ENCODE results near the gene RNF112. TPM values are rescaled to one million over a fixed set of nuclear protein-coding genes. Genes with fewer than 3 reads are reported as not detected.

Gene RNF112
- total RNA-seq, 1 experiment from 2014 or later: 0.09 TPM

GRCh38 chr17:19362277-19363113, 48.5 kb upstream of the RNF112 start, which contains the start of gene B9D1:
Gene B9D1, minus strand, starts transcription at chr17:19362723. Its CDS starts 154 bp downstream, at chr17:19362569.
- Histone ChIP-seq H3K4me1 (ENCODE audit: insufficient read depth, low read length, poor library complexity, severe bottlenecking) (peaks cover 22% of the 10 kb centered on the region), H3K9me3 (ENCODE audit: low read depth, low read length, poor library complexity, severe bottlenecking) (no peaks in the 10 kb centered on the region), H3K4me3 (ENCODE audit: low read depth, low read length, poor library complexity, severe bottlenecking) (peak within 1 kb of the TSS; percentile 85), H3K36me3 (ENCODE audit: insufficient read depth, low read length, poor library complexity, severe bottlenecking) (no peaks in the 10 kb centered on the region), H3K27me3 (replicated peaks; ENCODE audit: insufficient read depth, low read depth, low read length, poor library complexity) (no peaks in the 10 kb centered on the region), H3K27ac (ENCODE audit: low read depth, low read length, poor library complexity, severe bottlenecking) (peak within 1 kb of the TSS; percentile 88)
- TF ChIP-seq CTCF (conservative IDR thresholded peaks at IDR 0.05; ENCODE audit: low read depth, low read length): peak; percentile 97
- TF ChIP-seq EZH2 (IDR thresholded peaks at IDR 0.05; ENCODE audit: borderline replicate concordance, low read depth, low read length, poor library complexity, severe bottlenecking): no peak
- peak; percentile 95 for DNase-seq (ENCODE audit: low spot score)
- intact Hi-C loops (cut with micrococcal nuclease; ENCODE audit: unreplicated experiment): loop anchor here (1.0 to 5.0 kb wide), 4 partner anchors 85 to 400 kb away; partner anchors contain the start of gene ALDH3A2
- no TSS peak for BruUV-seq (replicated peaks)
- ChIA-PET CTCF (interaction anchor here (0.5 to 2.0 kb wide), 12 partner anchors 15 to 402 kb away, joined by 3 to 41 read pairs (median 6); partner anchors contain the start of genes MAPK7 and MFAP4), POLR2A (ENCODE audit: low non-redundant PET) (no interaction called here)

- DNase-seq (ENCODE audit: low spot score): no peak
- Histone ChIP-seq H3K27me3 (replicated peaks; ENCODE audit: insufficient read depth, low read depth, low read length, poor library complexity) (no peaks in the 10 kb centered on the region), H3K36me3 (ENCODE audit: insufficient read depth, low read length, poor library complexity, severe bottlenecking) (no peaks in the 10 kb centered on the region), H3K9me3 (ENCODE audit: low read depth, low read length, poor library complexity, severe bottlenecking) (no peaks in the 10 kb centered on the region), H3K27ac (ENCODE audit: low read depth, low read length, poor library complexity, severe bottlenecking) (no peak overlapping the region), H3K4me1 (ENCODE audit: insufficient read depth, low read length, poor library complexity, severe bottlenecking) (peaks cover 22% of the 10 kb centered on the region), H3K4me3 (ENCODE audit: low read depth, low read length, poor library complexity, severe bottlenecking) (peak overlapping the region; percentile 85)
- ChIA-PET POLR2A (ENCODE audit: low non-redundant PET) (no interaction called here), CTCF (interaction anchor here (0.5 to 2.0 kb wide), 10 partner anchors 15 to 400 kb away, joined by 3 to 41 read pairs (median 6); partner anchors contain the start of genes MAPK7 and MFAP4)
- intact Hi-C loops (cut with micrococcal nuclease; ENCODE audit: unreplicated experiment): loop anchor here (1.0 to 5.0 kb wide), 4 partner anchors 84 to 399 kb away; partner anchors contain the start of gene ALDH3A2
- TF ChIP-seq CTCF (conservative IDR thresholded peaks at IDR 0.05; ENCODE audit: low read depth, low read length) (no peak), EZH2 (IDR thresholded peaks at IDR 0.05; ENCODE audit: borderline replicate concordance, low read depth, low read length, poor library complexity, severe bottlenecking) (no peak)
- BruUV-seq (replicated peaks): no TSS peak
Measured at GRCh38 chr17:19363114-19363438, 48.0 kb upstream of the RNF112 start.

GRCh38 chr17:19363460-19364035, 47.5 kb upstream of the RNF112 start:
- BruUV-seq (replicated peaks): no TSS peak
- Histone ChIP-seq H3K27me3 (replicated peaks; ENCODE audit: insufficient read depth, low read depth, low read length, poor library complexity) (no peaks in the 10 kb centered on the region), H3K4me1 (ENCODE audit: insufficient read depth, low read length, poor library complexity, severe bottlenecking) (peaks cover 22% of the 10 kb centered on the region), H3K27ac (ENCODE audit: low read depth, low read length, poor library complexity, severe bottlenecking) (no peak overlapping the region), H3K4me3 (ENCODE audit: low read depth, low read length, poor library complexity, severe bottlenecking) (no peak overlapping the region), H3K9me3 (ENCODE audit: low read depth, low read length, poor library complexity, severe bottlenecking) (no peaks in the 10 kb centered on the region), H3K36me3 (ENCODE audit: insufficient read depth, low read length, poor library complexity, severe bottlenecking) (no peaks in the 10 kb centered on the region)
- ChIA-PET POLR2A (ENCODE audit: low non-redundant PET) (no interaction called here), CTCF (interaction anchor here (0.5 to 2.0 kb wide), 8 partner anchors 14 to 399 kb away, joined by 3 to 41 read pairs (median 7); partner anchors contain the start of genes MAPK7 and MFAP4)
- intact Hi-C loops (cut with micrococcal nuclease; ENCODE audit: unreplicated experiment): loop anchor here (1.0 to 5.0 kb wide), 4 partner anchors 84 to 399 kb away; partner anchors contain the start of gene ALDH3A2
- TF ChIP-seq EZH2 (IDR thresholded peaks at IDR 0.05; ENCODE audit: borderline replicate concordance, low read depth, low read length, poor library complexity, severe bottlenecking) (no peak), CTCF (conservative IDR thresholded peaks at IDR 0.05; ENCODE audit: low read depth, low read length) (no peak)
- DNase-seq (ENCODE audit: low spot score): no peak

Measured in A673 (cell line).